Measurements from ENCODE around the gene SNAP47. TPM values are rescaled to one million over a fixed set of nuclear protein-coding genes. Genes with fewer than 3 reads are reported as not detected.

Gene SNAP47
- total RNA-seq, 1 donor from 2014 or later, result 24.2 TPM

DNA sequence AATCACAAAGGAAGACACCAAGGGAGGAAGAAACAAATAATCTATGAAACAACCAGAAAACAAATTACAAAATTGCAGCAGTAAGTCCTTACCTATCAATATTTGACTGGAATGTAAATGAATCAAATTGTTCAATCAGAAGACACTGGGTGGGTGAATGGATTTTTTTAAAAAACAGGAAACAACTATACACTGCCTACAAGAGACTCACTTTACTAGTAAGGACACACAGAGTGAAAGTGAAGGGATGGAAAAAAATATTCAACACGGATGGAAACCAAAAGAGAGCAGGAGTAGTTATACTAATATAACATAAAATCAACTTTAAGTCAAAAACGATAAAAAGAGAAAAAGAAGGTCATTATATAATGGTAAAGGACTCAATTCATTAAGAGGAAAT is 73.8 kb downstream of the SNAP47 start:
- intact Hi-C loops (cut with micrococcal nuclease), result no loop called here
- no peaks in the 10 kb centered on the region for H3K4me1 Mint-ChIP-seq
- ChIA-PET CTCF (no interaction called here), POLR2A (no interaction called here)
- DNase-seq (no peak), ATAC-seq (ENCODE audit: low read depth) (no peak)
- H3K27ac Mint-ChIP-seq, result no peak overlapping the region
- peaks cover 27% of the 10 kb centered on the region for H3K9me3 Mint-ChIP-seq
- no peak overlapping the region for H3K4me3 Mint-ChIP-seq
- TF ChIP-seq, protein P1, sequence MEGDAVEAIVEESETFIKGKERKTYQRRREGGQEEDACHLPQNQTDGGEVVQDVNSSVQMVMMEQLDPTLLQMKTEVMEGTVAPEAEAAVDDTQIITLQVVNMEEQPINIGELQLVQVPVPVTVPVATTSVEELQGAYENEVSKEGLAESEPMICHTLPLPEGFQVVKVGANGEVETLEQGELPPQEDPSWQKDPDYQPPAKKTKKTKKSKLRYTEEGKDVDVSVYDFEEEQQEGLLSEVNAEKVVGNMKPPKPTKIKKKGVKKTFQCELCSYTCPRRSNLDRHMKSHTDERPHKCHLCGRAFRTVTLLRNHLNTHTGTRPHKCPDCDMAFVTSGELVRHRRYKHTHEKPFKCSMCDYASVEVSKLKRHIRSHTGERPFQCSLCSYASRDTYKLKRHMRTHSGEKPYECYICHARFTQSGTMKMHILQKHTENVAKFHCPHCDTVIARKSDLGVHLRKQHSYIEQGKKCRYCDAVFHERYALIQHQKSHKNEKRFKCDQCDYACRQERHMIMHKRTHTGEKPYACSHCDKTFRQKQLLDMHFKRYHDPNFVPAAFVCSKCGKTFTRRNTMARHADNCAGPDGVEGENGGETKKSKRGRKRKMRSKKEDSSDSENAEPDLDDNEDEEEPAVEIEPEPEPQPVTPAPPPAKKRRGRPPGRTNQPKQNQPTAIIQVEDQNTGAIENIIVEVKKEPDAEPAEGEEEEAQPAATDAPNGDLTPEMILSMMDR (IDR thresholded peaks at IDR 0.05), result no peak
- peaks cover 3% of the 10 kb centered on the region for H3K36me3 Mint-ChIP-seq (ENCODE audit: low read depth)
- peaks cover 22% of the 10 kb centered on the region for H3K27me3 Mint-ChIP-seq

- no peak for DNase-seq
- H3K4me1 Mint-ChIP-seq, result no peaks in the 10 kb centered on the region
- no peak overlapping the region for H3K27ac Mint-ChIP-seq
- intact Hi-C loops (cut with micrococcal nuclease), result no loop called here
- POLR2A ChIA-PET, result no interaction called here
- H3K36me3 Mint-ChIP-seq (ENCODE audit: low read depth), result peaks cover 7% of the 10 kb centered on the region
- peaks cover 21% of the 10 kb centered on the region for H3K9me3 Mint-ChIP-seq
- H3K4me3 Mint-ChIP-seq, result no peak overlapping the region
- ATAC-seq (ENCODE audit: low read depth), result no peak
- CTCF ChIA-PET, result no interaction called here
- H3K27me3 Mint-ChIP-seq, result peaks cover 2% of the 10 kb centered on the region
- TF ChIP-seq, protein P1 (IDR thresholded peaks at IDR 0.05), result no peak
These were observed 78.7 kb downstream of the SNAP47 start for GRCh38 chr1:227813962-227814361.

DNA sequence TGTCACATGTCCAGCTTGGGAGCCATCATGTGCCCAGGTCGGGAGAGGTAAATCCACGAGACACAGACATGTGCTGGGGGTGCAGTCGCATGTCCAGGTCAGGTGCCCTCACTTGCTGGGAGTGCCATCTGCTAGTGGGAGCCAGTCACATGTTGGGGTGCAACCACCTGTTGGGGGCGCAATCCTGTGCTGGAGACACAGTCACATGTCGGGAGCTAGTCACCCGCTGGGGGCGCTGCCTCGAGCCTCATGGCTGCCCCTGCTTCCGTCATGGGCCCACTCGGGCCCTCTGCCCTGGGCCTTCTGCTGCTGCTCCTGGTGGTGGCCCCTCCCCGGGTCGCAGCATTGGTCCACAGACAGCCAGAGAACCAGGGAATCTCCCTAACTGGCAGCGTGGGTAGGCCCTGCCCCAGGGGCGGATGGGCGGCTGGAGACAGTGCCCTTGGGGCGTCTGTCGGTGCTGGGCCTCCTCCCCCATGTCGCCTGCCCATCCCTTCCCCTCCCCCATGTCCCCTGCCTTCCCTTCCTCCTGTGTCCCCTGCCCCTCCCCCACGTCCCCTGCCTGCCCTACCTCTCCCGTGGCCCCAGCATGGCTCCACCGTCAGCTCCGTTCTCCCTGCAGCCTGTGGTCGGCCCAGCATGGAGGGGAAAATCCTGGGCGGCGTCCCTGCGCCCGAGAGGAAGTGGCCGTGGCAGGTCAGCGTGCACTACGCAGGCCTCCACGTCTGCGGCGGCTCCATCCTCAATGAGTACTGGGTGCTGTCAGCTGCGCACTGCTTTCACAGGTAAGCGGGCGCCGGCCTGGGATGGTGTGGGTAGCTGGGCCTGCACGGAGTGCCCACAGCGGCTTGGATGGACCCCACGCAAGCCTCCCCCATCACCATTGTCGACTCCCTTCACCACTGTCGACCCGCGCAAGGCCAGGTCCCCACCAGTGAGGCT is 80.5 kb downstream of the SNAP47 start, which contains the start of gene PRSS38:
Gene PRSS38, plus strand, starts transcription at position 208 of the 942 bp plus-strand sequence. Its CDS starts 42 bp downstream, at position 250.
- intact Hi-C loops (cut with micrococcal nuclease), result no loop called here
- ATAC-seq (ENCODE audit: low read depth) (no peak), DNase-seq (no peak)
- Mint-ChIP-seq H3K36me3 (ENCODE audit: low read depth) (peaks cover 7% of the 10 kb centered on the region), H3K4me3 (no peak within 1 kb of the TSS), H3K9me3 (peaks cover 21% of the 10 kb centered on the region), H3K4me1 (no peaks in the 10 kb centered on the region), H3K27me3 (no peaks in the 10 kb centered on the region), H3K27ac (no peak within 1 kb of the TSS)
- TF ChIP-seq, protein P1 (IDR thresholded peaks at IDR 0.05), result no peak
- ChIA-PET POLR2A (no interaction called here), CTCF (no interaction called here)

GRCh38 chr1:227816750-227817446 is 81.7 kb downstream of the SNAP47 start:
- TF ChIP-seq, protein P1 (IDR thresholded peaks at IDR 0.05), result no peak
- ChIA-PET CTCF (no interaction called here), POLR2A (interaction anchor here (0.6 kb wide), 1 partner anchor 1675 kb away, joined by 3 read pairs; no protein-coding TSS in a partner anchor)
- Mint-ChIP-seq H3K27me3 (no peaks in the 10 kb centered on the region), H3K27ac (no peak overlapping the region), H3K4me3 (no peak overlapping the region), H3K4me1 (no peaks in the 10 kb centered on the region), H3K36me3 (ENCODE audit: low read depth) (peaks cover 7% of the 10 kb centered on the region), H3K9me3 (peaks cover 29% of the 10 kb centered on the region)
- no peak for DNase-seq
- no peak for ATAC-seq (ENCODE audit: low read depth)
- intact Hi-C loops (cut with micrococcal nuclease), result no loop called here

DNA sequence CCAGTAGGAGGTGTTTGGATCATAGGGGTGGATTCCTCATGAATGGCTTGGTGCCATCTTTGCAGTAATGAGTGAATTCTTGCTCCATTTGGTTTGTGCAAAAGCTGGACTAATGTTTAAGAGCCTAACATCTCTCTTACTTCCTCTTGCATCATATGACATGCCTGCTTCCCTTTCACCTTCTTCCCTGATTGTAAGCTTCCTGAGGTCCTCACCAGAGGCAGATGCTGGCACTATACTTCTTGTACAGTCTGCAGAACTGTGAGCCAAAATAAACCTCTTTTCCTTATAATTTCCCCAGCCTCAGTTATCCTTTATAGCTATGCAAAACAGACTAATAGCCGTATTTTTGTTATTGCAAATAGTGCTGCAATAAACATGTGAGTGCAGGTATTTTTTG is 88.3 kb downstream of the SNAP47 start:
- Mint-ChIP-seq H3K36me3 (ENCODE audit: low read depth) (no peaks in the 10 kb centered on the region), H3K9me3 (peaks cover 22% of the 10 kb centered on the region), H3K4me1 (no peaks in the 10 kb centered on the region), H3K4me3 (no peak overlapping the region), H3K27ac (no peak overlapping the region), H3K27me3 (peaks cover 13% of the 10 kb centered on the region)
- DNase-seq (no peak), ATAC-seq (ENCODE audit: low read depth) (no peak)
- CTCF ChIA-PET, result no interaction called here
- TF ChIP-seq, protein P1 (IDR thresholded peaks at IDR 0.05), result no peak
- POLR2A ChIA-PET, result no interaction called here
- intact Hi-C loops (cut with micrococcal nuclease), result no loop called here
